22Rv1 (cell line): Measurements from ENCODE around the gene HIRA.

Source experiments
- CTCF ChIP-seq: fragments of 450-650 bp; IDR thresholded peaks from 2 replicates; pipeline ENCODE4 v1.5.1; 2017; ENCODE audit warnings: mild to moderate bottlenecking
- ZFX ChIP-seq: fragments of 450-650 bp; IDR thresholded peaks from 2 replicates; pipeline ENCODE4 v1.6.1; 2017; ENCODE audit warnings: antibody characterized with exemption, borderline replicate concordance

GRCh38 chr22:19449422-19449767 is 17.9 kb upstream of the HIRA start:
- TF ChIP-seq CTCF (no peak), ZFX (no peak)
